Type B pancreatic cell (in vitro differentiated cells): ENCODE measurements around the gene ZWILCH. TPM values are rescaled to one million over a fixed set of nuclear protein-coding genes. Genes with fewer than 3 reads are reported as not detected.
"Not testable (repeated sequence)": the region's sequence is repeated elsewhere in the genome, so short reads cannot be mapped to it uniquely, and the experiment has no call there.

ENCODE experiments used
- DNase-seq: peaks from one replicate; pipeline ENCODE4 v3.0.0; 2021; ENCODE audit warnings: mixed read lengths; ENCODE audit not compliant: unreplicated experiment; ENCODE audit errors: extremely low spot score
- H3K27ac Mint-ChIP-seq: 2 replicates; pipeline ENCODE4 v1.8.0; 2021; ENCODE audit warnings: mild to moderate bottlenecking, mixed read lengths
- H3K27me3 Mint-ChIP-seq: 2 replicates; pipeline ENCODE4 v1.8.0; 2021; ENCODE audit warnings: mixed read lengths
- H3K36me3 Mint-ChIP-seq: 2 replicates; pipeline ENCODE4 v1.8.0; 2021; ENCODE audit warnings: mixed read lengths
- H3K4me1 Mint-ChIP-seq: one replicate; pipeline ENCODE4 v1.8.0; 2021; ENCODE audit warnings: mixed read lengths; ENCODE audit not compliant: unreplicated experiment
- H3K4me3 Mint-ChIP-seq: 2 replicates; pipeline ENCODE4 v1.8.0; 2021; ENCODE audit warnings: mild to moderate bottlenecking, mixed read lengths
- H3K9me3 Mint-ChIP-seq: 2 replicates; pipeline ENCODE4 v1.8.0; 2021; ENCODE audit warnings: mixed read lengths
- CTCF ChIP-seq: fragments of 200-600 bp; sonication (generic); conservative IDR thresholded peaks from 2 replicates; pipeline ENCODE4 v1.5.0; 2021; ENCODE audit warnings: antibody characterized with exemption, mild to moderate bottlenecking
- total RNA-seq: library from RNA; stranded (reverse); gene quantifications from 2 replicates; pipeline ENCODE4 v1.2.1, GENCODE V29; 2021; ENCODE audit warnings: low replicate concordance

Gene ZWILCH
- total RNA-seq, 1 donor from 2014 or later: 23.2 TPM

GRCh38 chr15:66502491-66502890, 2.6 kb upstream of the ZWILCH start:
- no peak for TF ChIP-seq CTCF
- H3K4me3 Mint-ChIP-seq: peak overlapping the region; percentile 98
- H3K36me3 Mint-ChIP-seq: peaks cover 47% of the 10 kb centered on the region
- peaks cover 40% of the 10 kb centered on the region for H3K4me1 Mint-ChIP-seq
- no peaks in the 10 kb centered on the region for H3K9me3 Mint-ChIP-seq
- DNase-seq: no peak
- H3K27me3 Mint-ChIP-seq: no peaks in the 10 kb centered on the region
- peak overlapping the region; percentile 94 for H3K27ac Mint-ChIP-seq

GRCh38 chr15:66503041-66503648, 2.0 kb upstream of the ZWILCH start:
- Mint-ChIP-seq H3K4me1 (peaks cover 36% of the 10 kb centered on the region), H3K36me3 (peaks cover 42% of the 10 kb centered on the region), H3K27ac (peak overlapping the region; percentile 94), H3K4me3 (peak overlapping the region; percentile 98)
- not testable (repeated sequence) for DNase-seq, H3K9me3 Mint-ChIP-seq, H3K27me3 Mint-ChIP-seq

- TF ChIP-seq CTCF: no peak
- DNase-seq: no peak
- Mint-ChIP-seq H3K27ac (peak overlapping the region; percentile 94), H3K27me3 (no peaks in the 10 kb centered on the region), H3K4me3 (peak overlapping the region; percentile 98), H3K4me1 (peaks cover 30% of the 10 kb centered on the region), H3K9me3 (no peaks in the 10 kb centered on the region), H3K36me3 (peaks cover 38% of the 10 kb centered on the region)
Observed at GRCh38 chr15:66503780-66504562, 1.2 kb upstream of the ZWILCH start.

GRCh38 chr15:66505430-66505811, 295 bp downstream of the ZWILCH start:
- no peak for DNase-seq
- Mint-ChIP-seq H3K9me3 (no peaks in the 10 kb centered on the region), H3K27me3 (no peaks in the 10 kb centered on the region), H3K4me1 (peaks cover 23% of the 10 kb centered on the region), H3K4me3 (peak overlapping the region; percentile 98), H3K27ac (peak overlapping the region; percentile 94), H3K36me3 (peaks cover 30% of the 10 kb centered on the region)
- no peak for TF ChIP-seq CTCF

GRCh38 chr15:66505818-66506217, 692 bp downstream of the ZWILCH start:
- Mint-ChIP-seq H3K27me3 (no peaks in the 10 kb centered on the region), H3K9me3 (no peaks in the 10 kb centered on the region), H3K4me1 (peaks cover 23% of the 10 kb centered on the region), H3K36me3 (peaks cover 27% of the 10 kb centered on the region), H3K4me3 (peak overlapping the region; percentile 98), H3K27ac (peak overlapping the region; percentile 94)
- no peak for TF ChIP-seq CTCF
- no peak for DNase-seq

GRCh38 chr15:66508293-66508883, 3.3 kb downstream of the ZWILCH start:
- H3K4me1 Mint-ChIP-seq: peaks cover 23% of the 10 kb centered on the region
- peaks cover 13% of the 10 kb centered on the region for H3K36me3 Mint-ChIP-seq
- no peak overlapping the region for H3K4me3 Mint-ChIP-seq
- H3K9me3 Mint-ChIP-seq: no peaks in the 10 kb centered on the region
- DNase-seq: no peak
- TF ChIP-seq CTCF: no peak
- no peaks in the 10 kb centered on the region for H3K27me3 Mint-ChIP-seq
- no peak overlapping the region for H3K27ac Mint-ChIP-seq
